Testis (tissue), 2 donors: ENCODE measurements around the gene AQP3.

ENCODE experiments used
- CTCF ChIP-seq, 3 experiments: fragments of 450-650 bp in 2 of 3; fragments of 200-600 bp in 1 of 3; sonication (generic) in 1 of 3; IDR thresholded peaks; one replicate each; pipeline ENCODE4 v1.5.1; 2016 to 2019; ENCODE audit warnings: antibody characterized with exemption in 3 of 3, mild to moderate bottlenecking in 2 of 3, moderate library complexity in 1 of 3
- POLR2A ChIP-seq: fragments of 450-650 bp; IDR thresholded peaks from one replicate; pipeline ENCODE4 v1.6.1; 2017; ENCODE audit warnings: antibody characterized with exemption, mild to moderate bottlenecking, moderate library complexity

DNA sequence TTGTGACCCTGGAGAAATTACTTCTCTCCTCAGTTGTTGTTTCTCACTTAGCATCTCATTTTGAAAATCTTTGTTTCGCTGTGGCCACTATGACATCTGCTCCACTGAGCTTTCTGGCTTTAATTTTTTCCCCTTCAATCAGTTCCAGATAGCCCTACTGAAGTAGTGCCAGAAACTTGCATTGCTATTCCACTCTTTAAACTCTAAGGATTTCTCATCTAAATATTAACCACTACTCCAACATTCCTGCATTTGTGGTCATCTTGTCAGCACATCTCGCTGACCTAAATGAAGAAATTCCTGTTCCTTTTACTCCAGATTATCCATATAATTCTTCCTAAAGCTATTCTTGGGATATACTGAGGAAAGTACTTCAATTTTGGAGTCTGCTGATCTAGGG lies 41.7 kb upstream of the AQP3 start:
- TF ChIP-seq CTCF (IDR thresholded peaks at IDR 0.05) (no peak), POLR2A (no peak)
